WTC11 (cell line): Measurements from ENCODE around the gene SLCO6A1. TPM values are rescaled to one million over a fixed set of nuclear protein-coding genes. Genes with fewer than 3 reads are reported as not detected.

Experiments used
- ATAC-seq: fragments of 200-7000 bp; cut with Tn5 transposase; 2 replicates; pipeline ENCODE4 v1.10.0; 2021; ENCODE audit warnings: mild to moderate bottlenecking, moderate library complexity
- CTCF ChIA-PET: fragments of 300-600 bp; sonication (Branson Sonifier 250); formaldehyde crosslinking; loops from one replicate; lab custom pipeline; 2021; ENCODE audit warnings: antibody characterized with exemption; lab: Charles Lee
- POLR2A ChIA-PET: fragments of 350-600 bp; sonication (Branson Sonifier 250); formaldehyde crosslinking; loops from one replicate; lab custom pipeline; 2021; ENCODE audit warnings: antibody characterized with exemption; lab: Charles Lee
- DNase-seq: peaks from one replicate; pipeline ENCODE4 v3.0.0; 2021; ENCODE audit warnings: low spot score
- H3K27ac Mint-ChIP-seq: 2 replicates; pipeline ENCODE4 v1.8.0; 2021; ENCODE audit warnings: mixed read lengths
- H3K27me3 Mint-ChIP-seq: 2 replicates; pipeline ENCODE4 v1.8.0; 2021; ENCODE audit warnings: low read depth, mild to moderate bottlenecking, moderate library complexity, mixed read lengths
- H3K36me3 Mint-ChIP-seq: 2 replicates; pipeline ENCODE4 v1.8.0; 2021; ENCODE audit warnings: mixed read lengths
- H3K4me1 Mint-ChIP-seq: 2 replicates; pipeline ENCODE4 v1.8.0; 2022; ENCODE audit warnings: mixed read lengths
- H3K4me3 Mint-ChIP-seq: 2 replicates; pipeline ENCODE4 v1.8.0; 2021; ENCODE audit warnings: mild to moderate bottlenecking, moderate library complexity, mixed read lengths
- H3K9me3 Mint-ChIP-seq: 2 replicates; pipeline ENCODE4 v1.8.0; 2021; ENCODE audit warnings: mixed read lengths
- ATF6 ChIP-seq: sonication (generic); formaldehyde crosslinking; IDR thresholded peaks from 2 replicates; pipeline ENCODE4 v1.8.1; 2023; ENCODE audit warnings: mild to moderate bottlenecking, missing genetic modification reagents
- CBFB ChIP-seq: sonication (generic); formaldehyde crosslinking; IDR thresholded peaks from 2 replicates; pipeline ENCODE4 v1.8.1; 2022; ENCODE audit warnings: mild to moderate bottlenecking, low read depth, missing genetic modification reagents
- GRHL2 ChIP-seq: fragments of 250-450 bp; sonication (Bioruptor Pico); IDR thresholded peaks from 2 replicates; pipeline ENCODE4 v1.8.0; 2022; ENCODE audit warnings: mild to moderate bottlenecking, moderate library complexity; ENCODE audit not compliant: insufficient replicate concordance, severe bottlenecking
- IRF2 ChIP-seq: sonication (generic); formaldehyde crosslinking; IDR thresholded peaks from 2 replicates; pipeline ENCODE4 v1.8.0; 2022; ENCODE audit warnings: low read depth, missing genetic modification reagents, borderline replicate concordance
- NFYB ChIP-seq: sonication (generic); formaldehyde crosslinking; conservative IDR thresholded peaks from 2 replicates; pipeline ENCODE4 v1.8.0; 2022; ENCODE audit warnings: low read depth, missing genetic modification reagents
- NR1H2 ChIP-seq: sonication (generic); formaldehyde crosslinking; IDR thresholded peaks from 2 replicates; pipeline ENCODE4 v1.9.0; 2021; ENCODE audit warnings: mild to moderate bottlenecking, moderate library complexity, missing genetic modification reagents
- PRDM15 ChIP-seq: sonication (generic); formaldehyde crosslinking; IDR thresholded peaks from 2 replicates; pipeline ENCODE4 v1.8.0; 2022; ENCODE audit warnings: missing genetic modification reagents
- USF2 ChIP-seq: sonication (generic); formaldehyde crosslinking; IDR thresholded peaks from 2 replicates; pipeline ENCODE4 v1.8.1; 2023; ENCODE audit warnings: mild to moderate bottlenecking, missing genetic modification reagents, moderate library complexity
- ZNF425 ChIP-seq: fragments of 250-450 bp; sonication (Bioruptor Pico); conservative IDR thresholded peaks from 2 replicates; pipeline ENCODE4 v1.9.0; 2021; ENCODE audit warnings: mild to moderate bottlenecking
- ZNF532 ChIP-seq: fragments of 250-450 bp; sonication (Bioruptor Pico); IDR thresholded peaks from 2 replicates; pipeline ENCODE4 v1.9.0; 2021; ENCODE audit warnings: mild to moderate bottlenecking, borderline replicate concordance
- ZNF671 ChIP-seq: fragments of 250-450 bp; sonication (Bioruptor Pico); IDR thresholded peaks from 2 replicates; pipeline ENCODE4 v1.8.0; 2021; ENCODE audit warnings: mild to moderate bottlenecking
- total RNA-seq: library from RNA; stranded (reverse); gene quantifications from 3 replicates; pipeline ENCODE4 v1.2.3, GENCODE V29; 2021

Gene SLCO6A1
- total RNA-seq, 1 experiment from 2014 or later: 0.42 TPM

GRCh38 chr5:102418531-102418930 lies 80.3 kb downstream of the SLCO6A1 start:
- Mint-ChIP-seq H3K4me1 (no peaks in the 10 kb centered on the region), H3K9me3 (no peaks in the 10 kb centered on the region), H3K27ac (no peak overlapping the region), H3K4me3 (no peak overlapping the region), H3K36me3 (no peaks in the 10 kb centered on the region)
- TF ChIP-seq ZNF532 (CRISPR knock-in tag): no peak
- no peak for TF ChIP-seq ZNF671 (CRISPR knock-in tag)
- no peak for TF ChIP-seq ZNF425 (CRISPR knock-in tag)
- TF ChIP-seq, all 79 proteins: peak for 0
- POLR2A ChIA-PET: no interaction called here
- ATAC-seq (peak; percentile 74), DNase-seq (no peak)
- H3K27me3 Mint-ChIP-seq: no peaks in the 10 kb centered on the region
- CTCF ChIA-PET: no interaction called here

- POLR2A ChIA-PET: no interaction called here
- TF ChIP-seq NR1H2 (CRISPR knock-in tag): no peak
- no peak for TF ChIP-seq ATF6 (CRISPR knock-in tag)
- no peak for TF ChIP-seq NFYB (CRISPR knock-in tag)
- no peak for TF ChIP-seq USF2 (CRISPR knock-in tag)
- TF ChIP-seq GRHL2: no peak
- TF ChIP-seq CBFB: no peak
- TF ChIP-seq PRDM15: no peak
- no peak for TF ChIP-seq IRF2
- ATAC-seq (no peak), DNase-seq (no peak)
- H3K9me3 Mint-ChIP-seq: peaks cover 4% of the 10 kb centered on the region
- no peaks in the 10 kb centered on the region for H3K36me3 Mint-ChIP-seq
- CTCF ChIA-PET: no interaction called here
- peaks cover 19% of the 10 kb centered on the region for H3K4me1 Mint-ChIP-seq
- no peak overlapping the region for H3K27ac Mint-ChIP-seq
- no peak overlapping the region for H3K4me3 Mint-ChIP-seq
- no peaks in the 10 kb centered on the region for H3K27me3 Mint-ChIP-seq
These were observed 84.4 kb downstream of the SLCO6A1 start for GRCh38 chr5:102414448-102414847.
